Cardiac muscle cell (in vitro differentiated cells and primary cell): ENCODE results near the gene NOXO1. TPM values are rescaled to one million over a fixed set of nuclear protein-coding genes. Genes with fewer than 3 reads are reported as not detected.
A peak's percentile ranks its signal among the peaks of the same experiment; 100 is the strongest.

ENCODE experiments used
- DNase-seq, 2 donors: peaks; one replicate each; pipeline versions ENCODE4 v3.0.0 to v3.0.0-alpha.2; 2010 to 2017; ENCODE audit warnings: low read depth in 1 of 2, low spot score in 1 of 2
- H3K27ac ChIP-seq: fragments of 200-600 bp; sonication (generic); 2 replicates; pipeline ENCODE4 v1.5.1; 2016
- H3K27me3 ChIP-seq: fragments of 200-600 bp; sonication (generic); 2 replicates; pipeline ENCODE4 v1.6.0; 2016; ENCODE audit warnings: control low read depth
- H3K36me3 ChIP-seq: fragments of 200-600 bp; sonication (generic); 2 replicates; pipeline ENCODE4 v1.5.1; 2016; ENCODE audit warnings: control low read depth
- H3K4me1 ChIP-seq: fragments of 200-600 bp; sonication (generic); 2 replicates; pipeline ENCODE4 v1.8.1; 2017; ENCODE audit warnings: low read depth, mild to moderate bottlenecking, mixed run types
- H3K4me3 ChIP-seq: fragments of 200-600 bp; sonication (generic); 2 replicates; pipeline ENCODE4 v1.5.1; 2016; ENCODE audit warnings: mild to moderate bottlenecking
- H3K9me3 ChIP-seq: fragments of 200-600 bp; sonication (generic); 2 replicates; pipeline ENCODE4 v1.5.1; 2017; ENCODE audit warnings: low read depth, mild to moderate bottlenecking, control low read depth
- CTCF ChIP-seq: IDR thresholded peaks from 2 replicates; pipeline ENCODE4 v1.5.1; 2012; ENCODE audit warnings: low read depth, mild to moderate bottlenecking, low read length
- polyA plus RNA-seq: library from polyadenylated mRNA; unstranded; fragments of >200 nt; fragmentation: Nextera tagmentation; extraction: Ambion mirVana; gene quantifications from 2 replicates; pipeline ENCODE4 v1.2.1, GENCODE V29; 2016
- total RNA-seq: library from RNA; depleted of rRNA; stranded (reverse); fragments of >200 nt; gene quantifications from 2 replicates; pipeline ENCODE4 v1.2.3, GENCODE V29; 2016

Gene NOXO1
- total and polyA plus RNA-seq, 2 experiments from 2014 or later, result 1.2 to 1.3 TPM

- H3K4me3 ChIP-seq, result no peak overlapping the region
- H3K36me3 ChIP-seq, result no peaks in the 10 kb centered on the region
- no peak for DNase-seq
- no peaks in the 10 kb centered on the region for H3K9me3 ChIP-seq
- peaks cover 7% of the 10 kb centered on the region for H3K4me1 ChIP-seq
- no peak for TF ChIP-seq CTCF
- peak overlapping the region; percentile 52 for H3K27ac ChIP-seq
- H3K27me3 ChIP-seq, result no peaks in the 10 kb centered on the region
These were observed 31.2 kb downstream of the NOXO1 start for GRCh38 chr16:1950047-1950446.

GRCh38 chr16:1949507-1949906 is 31.8 kb downstream of the NOXO1 start:
- peaks cover 7% of the 10 kb centered on the region for H3K4me1 ChIP-seq
- no peak overlapping the region for H3K27ac ChIP-seq
- no peaks in the 10 kb centered on the region for H3K27me3 ChIP-seq
- no peaks in the 10 kb centered on the region for H3K36me3 ChIP-seq
- no peaks in the 10 kb centered on the region for H3K9me3 ChIP-seq
- DNase-seq, result no peak
- no peak for TF ChIP-seq CTCF
- H3K4me3 ChIP-seq, result no peak overlapping the region

- no peak for TF ChIP-seq CTCF
- Histone ChIP-seq H3K4me1 (peaks cover 7% of the 10 kb centered on the region), H3K27ac (no peak overlapping the region), H3K4me3 (no peak overlapping the region), H3K27me3 (no peaks in the 10 kb centered on the region), H3K36me3 (no peaks in the 10 kb centered on the region), H3K9me3 (no peaks in the 10 kb centered on the region)
- DNase-seq, result no peak
These were observed 33.9 kb downstream of the NOXO1 start for GRCh38 chr16:1947369-1947670.

- H3K4me1 ChIP-seq, result peaks cover 7% of the 10 kb centered on the region
- no peak overlapping the region for H3K4me3 ChIP-seq
- no peak overlapping the region for H3K27ac ChIP-seq
- no peaks in the 10 kb centered on the region for H3K27me3 ChIP-seq
- no peaks in the 10 kb centered on the region for H3K36me3 ChIP-seq
- no peak for TF ChIP-seq CTCF
- no peaks in the 10 kb centered on the region for H3K9me3 ChIP-seq
- DNase-seq, result no peak
These were observed 34.5 kb downstream of the NOXO1 start for GRCh38 chr16:1946495-1947368.

GRCh38 chr16:1945559-1946391 is 35.5 kb downstream of the NOXO1 start:
- TF ChIP-seq CTCF, result no peak
- no peak for DNase-seq
- Histone ChIP-seq H3K9me3 (no peaks in the 10 kb centered on the region), H3K27me3 (no peaks in the 10 kb centered on the region), H3K36me3 (no peaks in the 10 kb centered on the region), H3K27ac (no peak overlapping the region), H3K4me3 (no peak overlapping the region), H3K4me1 (peaks cover 5% of the 10 kb centered on the region)
